Chondrocyte (in vitro differentiated cells): ENCODE results near the gene MPPE1. TPM values are rescaled to one million over a fixed set of nuclear protein-coding genes. Genes with fewer than 3 reads are reported as not detected.
A peak's percentile ranks its signal among the peaks of the same experiment; 100 is the strongest.
"Not testable (repeated sequence)": the region's sequence is repeated elsewhere in the genome, so short reads cannot be mapped to it uniquely, and the experiment has no call there.

Source experiments
- DNase-seq: peaks from one replicate; pipeline ENCODE4 v3.0.0; 2021; ENCODE audit warnings: mixed read lengths, low spot score
- H3K27ac Mint-ChIP-seq: one replicate; pipeline ENCODE4 v1.8.0; 2021; ENCODE audit warnings: mild to moderate bottlenecking, moderate library complexity, mixed read lengths; ENCODE audit not compliant: unreplicated experiment
- H3K27me3 Mint-ChIP-seq: 2 replicates; pipeline ENCODE4 v1.8.0; 2021; ENCODE audit warnings: low read depth, mixed read lengths
- H3K36me3 Mint-ChIP-seq: 2 replicates; pipeline ENCODE4 v1.8.0; 2021; ENCODE audit warnings: low read depth, mixed read lengths
- H3K4me1 Mint-ChIP-seq: 2 replicates; pipeline ENCODE4 v1.8.0; 2021; ENCODE audit warnings: low read depth, mild to moderate bottlenecking, mixed read lengths
- H3K4me3 Mint-ChIP-seq: one replicate; pipeline ENCODE4 v1.8.0; 2021; ENCODE audit warnings: mild to moderate bottlenecking, moderate library complexity, mixed read lengths; ENCODE audit not compliant: unreplicated experiment
- H3K9me3 Mint-ChIP-seq: 2 replicates; pipeline ENCODE4 v1.8.0; 2021; ENCODE audit warnings: low read depth, mixed read lengths
- CTCF ChIP-seq: fragments of 200-600 bp; sonication (generic); IDR thresholded peaks from 2 replicates; pipeline ENCODE4 v1.5.0; 2021; ENCODE audit warnings: antibody characterized with exemption, mild to moderate bottlenecking, moderate library complexity
- total RNA-seq: library from RNA; stranded (reverse); gene quantifications from 3 replicates; pipeline ENCODE4 v1.2.1, GENCODE V29; 2021

MPPE1 gene
- total RNA-seq, 1 donor from 2014 or later: 38.2 TPM

GRCh38 chr18:11857177-11857887 lies 50.8 kb downstream of the MPPE1 start:
- Mint-ChIP-seq H3K4me3 (peak overlapping the region; percentile 65), H3K36me3 (no peaks in the 10 kb centered on the region), H3K27ac (peak overlapping the region; percentile 99), H3K27me3 (no peaks in the 10 kb centered on the region), H3K9me3 (no peaks in the 10 kb centered on the region), H3K4me1 (peaks cover 58% of the 10 kb centered on the region)
- DNase-seq: no peak
- TF ChIP-seq CTCF: no peak

GRCh38 chr18:11854554-11854953 lies 53.6 kb downstream of the MPPE1 start:
- DNase-seq, H3K36me3 Mint-ChIP-seq: not testable (repeated sequence)

GRCh38 chr18:11851806-11852337 lies 56.2 kb downstream of the MPPE1 start:
- Mint-ChIP-seq H3K36me3 (peaks cover 2% of the 10 kb centered on the region), H3K27ac (peak overlapping the region; percentile 100), H3K27me3 (no peaks in the 10 kb centered on the region), H3K9me3 (no peaks in the 10 kb centered on the region), H3K4me3 (peak overlapping the region; percentile 100), H3K4me1 (peaks cover 47% of the 10 kb centered on the region)
- DNase-seq: no peak
- TF ChIP-seq CTCF: no peak

More at GRCh38 chr18:11854554-11854953, 53.6 kb downstream of the MPPE1 start:
- H3K4me3 Mint-ChIP-seq, H3K9me3 Mint-ChIP-seq, H3K27me3 Mint-ChIP-seq, H3K27ac Mint-ChIP-seq: not testable (repeated sequence)
- H3K4me1 Mint-ChIP-seq: peaks cover 69% of the 10 kb centered on the region

GRCh38 chr18:11851146-11851805 lies 56.8 kb downstream of the MPPE1 start, which contains the start of gene CHMP1B:
CHMP1B (plus strand) TSS chr18:11851413; CDS start chr18:11851512, 99 bp downstream.
- peaks cover 41% of the 10 kb centered on the region for H3K4me1 Mint-ChIP-seq
- H3K27me3 Mint-ChIP-seq: no peaks in the 10 kb centered on the region
- peak within 1 kb of the TSS; percentile 100 for H3K27ac Mint-ChIP-seq
- DNase-seq: peak; percentile 98
- H3K9me3 Mint-ChIP-seq: no peaks in the 10 kb centered on the region
- peak within 1 kb of the TSS; percentile 100 for H3K4me3 Mint-ChIP-seq
- peak; percentile 29 for TF ChIP-seq CTCF
- peaks cover 2% of the 10 kb centered on the region for H3K36me3 Mint-ChIP-seq

- TF ChIP-seq CTCF: no peak
- H3K4me1 Mint-ChIP-seq: peaks cover 36% of the 10 kb centered on the region
These were observed 57.3 kb downstream of the MPPE1 start for GRCh38 chr18:11850821-11851145.

More at GRCh38 chr18:11850821-11851145, 57.3 kb downstream of the MPPE1 start:
- Mint-ChIP-seq H3K36me3 (peaks cover 2% of the 10 kb centered on the region), H3K27ac (peak overlapping the region; percentile 100), H3K9me3 (no peaks in the 10 kb centered on the region), H3K27me3 (no peaks in the 10 kb centered on the region), H3K4me3 (peak overlapping the region; percentile 100)
- DNase-seq: no peak
